ENCODE data around the gene UST. TPM values are rescaled to one million over a fixed set of nuclear protein-coding genes. Genes with fewer than 3 reads are reported as not detected.

UST gene
- 10 to 100 TPM; 15.3 to 16.3 TPM for total RNA-seq
- 16.6 TPM for polyA plus RNA-seq (2013, experiment 1 of 2)
- 15.3 TPM for polyA plus RNA-seq (2013, experiment 2 of 2)
- long read RNA-seq, experiment 1, full-length matches to known transcripts = 3 of 11 reads
- long read RNA-seq, experiment 1, partial matches to known transcripts = 3 of 11 reads
- long read RNA-seq, experiment 1, other reads (novel, unspliced or antisense) = 5 of 11 reads
- long read RNA-seq, experiment 2, full-length matches to known transcripts = 16 of 35 reads
- long read RNA-seq, experiment 2, partial matches to known transcripts = 9 of 35 reads
- long read RNA-seq, experiment 2, other reads (novel, unspliced or antisense) = 10 of 35 reads
- long read RNA-seq, experiment 3, full-length matches to known transcripts = 2 of 9 reads
- long read RNA-seq, experiment 3, partial matches to known transcripts = 4 of 9 reads
- long read RNA-seq, experiment 3, other reads (novel, unspliced or antisense) = 3 of 9 reads
- long read RNA-seq, experiment 4, partial matches to known transcripts = 0 of 1 reads
- long read RNA-seq, experiment 4, other reads (novel, unspliced or antisense) = 1 of 1 reads

- Histone ChIP-seq H3K9me3 (ENCODE audit: control insufficient read depth, low read length) (no peaks in the 10 kb centered on the region), H3K36me3 (ENCODE audit: control insufficient read depth, insufficient read depth, low read length) (no peaks in the 10 kb centered on the region), H3K27me3 (ENCODE audit: control insufficient read depth, insufficient read depth, low read length, poor library complexity, severe bottlenecking) (peaks cover 4% of the 10 kb centered on the region), H3K27ac (ENCODE audit: low read depth, low read length) (no peak within 1 kb of the TSS), H3K4me1 (ENCODE audit: control insufficient read depth, insufficient read depth, low read length) (no peaks in the 10 kb centered on the region), H3K4me3 (ENCODE audit: low read length) (peak within 1 kb of the TSS; percentile 85), H3K9ac (ENCODE audit: extremely low read depth, low read length, poor library complexity, severe bottlenecking) (peak within 1 kb of the TSS; percentile 28)
- WGBS, 2 experiments (ENCODE audit: insufficient coverage in 1 of 2, insufficient read length in 1 of 2) = 1 to 2% methylated on average over 19 to 49 of the region's 50 CpGs
- peaks cover 25% of the 10 kb centered on the region for H3K27me3 Mint-ChIP-seq (ENCODE audit: insufficient read depth)
- peak; percentile 95 for DNase-seq
- no peaks in the 10 kb centered on the region for H3K36me3 Mint-ChIP-seq (ENCODE audit: low read depth)
- no peaks in the 10 kb centered on the region for H3K9me3 Mint-ChIP-seq
- peak; percentile 73 for TF ChIP-seq CTCF (conservative IDR thresholded peaks at IDR 0.05)
- H3K4me3 Mint-ChIP-seq = peak within 1 kb of the TSS; percentile 88
- peaks cover 9% of the 10 kb centered on the region for H3K4me1 Mint-ChIP-seq
- H3K27ac Mint-ChIP-seq = peak within 1 kb of the TSS; percentile 81
These were observed at the start of gene UST for GRCh38 chr6:148746363-148747144. Gene UST, plus strand, starts transcription at chr6:148747030. Its CDS starts 401 bp downstream, at chr6:148747431.

- Mint-ChIP-seq H3K27ac (no peak overlapping the region), H3K9me3 (peaks cover 21% of the 10 kb centered on the region), H3K4me3 (no peak overlapping the region), H3K4me1 (peaks cover 7% of the 10 kb centered on the region), H3K36me3 (ENCODE audit: low read depth) (no peaks in the 10 kb centered on the region), H3K27me3 (ENCODE audit: insufficient read depth) (peaks cover 4% of the 10 kb centered on the region)
- no peak overlapping the region for H3K27ac ChIP-seq (ENCODE audit: low read depth, low read length)
- no peak overlapping the region for H3K4me3 ChIP-seq (ENCODE audit: low read length)
- peaks cover 6% of the 10 kb centered on the region for H3K4me1 ChIP-seq (ENCODE audit: control insufficient read depth, insufficient read depth, low read length)
- no peak overlapping the region for H3K9ac ChIP-seq (ENCODE audit: extremely low read depth, low read length, poor library complexity, severe bottlenecking)
- no peak for DNase-seq
- H3K27me3 ChIP-seq (ENCODE audit: control insufficient read depth, insufficient read depth, low read length, poor library complexity, severe bottlenecking) = no peaks in the 10 kb centered on the region
- WGBS, 2 experiments (ENCODE audit: insufficient coverage in 1 of 2, insufficient read length in 1 of 2) = 95 to 96% methylated on average over 16 to 26 of the region's 26 CpGs
- no peaks in the 10 kb centered on the region for H3K36me3 ChIP-seq (ENCODE audit: control insufficient read depth, insufficient read depth, low read length)
- no peak for TF ChIP-seq CTCF (conservative IDR thresholded peaks at IDR 0.05)
- peaks cover 5% of the 10 kb centered on the region for H3K9me3 ChIP-seq (ENCODE audit: control insufficient read depth, low read length)
These were observed 48.9 kb upstream of the UST start for GRCh38 chr6:148697895-148698440.

- no peak for DNase-seq
- TF ChIP-seq CTCF (conservative IDR thresholded peaks at IDR 0.05) = no peak
- no peak overlapping the region for H3K9ac ChIP-seq (ENCODE audit: extremely low read depth, low read length, poor library complexity, severe bottlenecking)
- no peak overlapping the region for H3K27ac ChIP-seq (ENCODE audit: low read depth, low read length)
- Mint-ChIP-seq H3K4me3 (no peak overlapping the region), H3K9me3 (peaks cover 27% of the 10 kb centered on the region), H3K36me3 (ENCODE audit: low read depth) (no peaks in the 10 kb centered on the region), H3K4me1 (peaks cover 7% of the 10 kb centered on the region), H3K27ac (no peak overlapping the region), H3K27me3 (ENCODE audit: insufficient read depth) (peaks cover 8% of the 10 kb centered on the region)
- peaks cover 7% of the 10 kb centered on the region for H3K9me3 ChIP-seq (ENCODE audit: control insufficient read depth, low read length)
- WGBS, 2 experiments (ENCODE audit: insufficient coverage in 1 of 2, insufficient read length in 1 of 2) = 94 to 96% methylated on average over 3 to 27 of the region's 27 CpGs
- H3K36me3 ChIP-seq (ENCODE audit: control insufficient read depth, insufficient read depth, low read length) = no peaks in the 10 kb centered on the region
- H3K4me1 ChIP-seq (ENCODE audit: control insufficient read depth, insufficient read depth, low read length) = peaks cover 6% of the 10 kb centered on the region
- no peak overlapping the region for H3K4me3 ChIP-seq (ENCODE audit: low read length)
- no peaks in the 10 kb centered on the region for H3K27me3 ChIP-seq (ENCODE audit: control insufficient read depth, insufficient read depth, low read length, poor library complexity, severe bottlenecking)
These were observed 48.1 kb upstream of the UST start for GRCh38 chr6:148698671-148699180.
